Osteoblast (primary cell): ENCODE results near the gene UBL7. TPM values are rescaled to one million over a fixed set of nuclear protein-coding genes. Genes with fewer than 3 reads are reported as not detected.

Experiments used
- DNase-seq: peaks from one replicate; pipeline ENCODE4 v3.0.0; 2011; ENCODE audit warnings: low spot score, mixed read lengths; ENCODE audit not compliant: insufficient read length; ENCODE audit errors: missing footprints
- H2AFZ ChIP-seq: 2 replicates; pipeline ENCODE4 v1.6.0; 2011; ENCODE audit warnings: mild to moderate bottlenecking, low read length
- H3K27ac ChIP-seq: 2 replicates; pipeline ENCODE4 v1.5.1; 2011; ENCODE audit warnings: mild to moderate bottlenecking, low read depth, low read length, moderate library complexity
- H3K27me3 ChIP-seq: 2 replicates; pipeline ENCODE4 v1.6.0; 2012; ENCODE audit warnings: mild to moderate bottlenecking, control low read depth, inconsistent platforms, low read length, moderate library complexity; ENCODE audit not compliant: insufficient read depth
- H3K36me3 ChIP-seq: 2 replicates; pipeline ENCODE4 v1.5.1; 2011; ENCODE audit warnings: mild to moderate bottlenecking, low read length, control low read depth, moderate library complexity; ENCODE audit not compliant: insufficient read depth
- H3K4me1 ChIP-seq: 2 replicates; pipeline ENCODE4 v1.5.1; 2011; ENCODE audit warnings: mild to moderate bottlenecking, low read length, control low read depth, moderate library complexity; ENCODE audit not compliant: insufficient read depth
- H3K4me2 ChIP-seq: 2 replicates; pipeline ENCODE4 v1.6.0; 2011; ENCODE audit warnings: mild to moderate bottlenecking, low read length; ENCODE audit not compliant: insufficient read depth
- H3K4me3 ChIP-seq: fragments of 200-600 bp; sonication (generic); 3 replicates; pipeline ENCODE4 v1.5.1; 2012; ENCODE audit warnings: mild to moderate bottlenecking, low read length, inconsistent platforms; ENCODE audit not compliant: insufficient read depth
- H3K79me2 ChIP-seq: 2 replicates; pipeline ENCODE4 v1.6.0; 2012; ENCODE audit warnings: mild to moderate bottlenecking, low read length, control low read depth, inconsistent platforms; ENCODE audit not compliant: insufficient read depth
- H3K9me3 ChIP-seq: 2 replicates; pipeline ENCODE4 v1.5.1; 2011; ENCODE audit warnings: low read depth, low read length, control low read depth
- H4K20me1 ChIP-seq: 2 replicates; pipeline ENCODE4 v1.6.0; 2012; ENCODE audit warnings: mild to moderate bottlenecking, low read length, control low read depth; ENCODE audit not compliant: insufficient read depth
- CTCF ChIP-seq: IDR thresholded peaks from 2 replicates; pipeline ENCODE4 v1.5.1; 2011; ENCODE audit warnings: mild to moderate bottlenecking, low read depth, low read length, moderate library complexity; ENCODE audit errors: extremely low read depth
- total RNA-seq: library from RNA; depleted of rRNA; stranded (reverse); fragments of >200 nt; gene quantifications from 2 replicates; pipeline ENCODE4 v1.2.3, GENCODE V29; 2012

Gene UBL7
- total RNA-seq, 1 donor, result 39.8 TPM

DNA sequence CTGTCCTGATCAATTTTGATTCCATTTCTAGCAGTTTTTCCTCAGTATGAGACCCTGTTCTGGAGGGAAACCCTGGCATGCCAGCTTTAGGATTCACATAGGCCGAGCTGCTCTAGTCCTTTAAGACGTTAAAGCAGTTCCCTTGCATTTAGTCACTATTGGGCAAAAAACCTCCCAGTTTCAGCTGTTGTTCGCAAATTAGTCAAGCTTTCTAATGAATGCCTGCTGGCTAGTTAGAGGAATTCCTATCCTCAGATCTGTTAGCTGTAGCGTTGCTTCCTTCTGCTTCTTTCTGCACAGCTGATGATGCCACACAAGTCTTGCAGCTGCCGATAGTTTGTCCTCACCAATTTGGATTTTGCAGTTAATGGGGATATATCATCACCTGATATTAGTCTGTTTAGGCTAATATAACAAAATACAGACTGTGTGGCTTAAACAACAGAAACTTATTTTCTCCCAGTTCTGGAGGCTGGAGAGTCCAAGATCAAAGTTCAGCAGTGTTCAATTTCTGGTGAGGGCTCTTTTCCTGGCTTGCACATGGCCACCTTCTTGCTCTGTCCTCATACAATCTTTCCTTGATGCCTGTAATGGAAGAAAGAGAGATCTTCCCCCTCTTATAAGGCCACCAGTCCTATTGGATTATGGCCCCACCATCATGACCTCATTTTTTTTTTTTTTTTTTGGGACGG is 7.5 kb upstream of the UBL7 start:
- no peak overlapping the region for H3K4me3 ChIP-seq
- DNase-seq, result no peak
- no peaks in the 10 kb centered on the region for H3K9me3 ChIP-seq
- TF ChIP-seq CTCF, result no peak
- H3K79me2 ChIP-seq, result no peaks in the 10 kb centered on the region
- no peaks in the 10 kb centered on the region for H3K27me3 ChIP-seq
- no peaks in the 10 kb centered on the region for H4K20me1 ChIP-seq
- H3K36me3 ChIP-seq, result no peaks in the 10 kb centered on the region
- no peaks in the 10 kb centered on the region for H3K4me1 ChIP-seq
- H3K4me2 ChIP-seq, result no peak overlapping the region
- H3K27ac ChIP-seq, result no peak overlapping the region
- no peak overlapping the region for H2AFZ ChIP-seq

- Histone ChIP-seq H3K4me2 (no peak overlapping the region), H3K9me3 (no peaks in the 10 kb centered on the region), H3K36me3 (no peaks in the 10 kb centered on the region), H3K27me3 (no peaks in the 10 kb centered on the region), H3K79me2 (peaks cover 7% of the 10 kb centered on the region), H4K20me1 (no peaks in the 10 kb centered on the region), H3K4me3 (no peak overlapping the region), H3K27ac (no peak overlapping the region), H3K4me1 (peaks cover 6% of the 10 kb centered on the region), H2AFZ (no peak overlapping the region)
- no peak for DNase-seq
- no peak for TF ChIP-seq CTCF
Observed at GRCh38 chr15:74466570-74466969, 5.6 kb upstream of the UBL7 start.

GRCh38 chr15:74464897-74465296 is 3.9 kb upstream of the UBL7 start:
- TF ChIP-seq CTCF, result no peak
- DNase-seq, result no peak
- Histone ChIP-seq H3K4me2 (no peak overlapping the region), H4K20me1 (no peaks in the 10 kb centered on the region), H3K27me3 (no peaks in the 10 kb centered on the region), H3K9me3 (no peaks in the 10 kb centered on the region), H3K79me2 (peaks cover 13% of the 10 kb centered on the region), H2AFZ (no peak overlapping the region), H3K36me3 (no peaks in the 10 kb centered on the region), H3K4me1 (peaks cover 10% of the 10 kb centered on the region), H3K4me3 (no peak overlapping the region), H3K27ac (no peak overlapping the region)

DNA sequence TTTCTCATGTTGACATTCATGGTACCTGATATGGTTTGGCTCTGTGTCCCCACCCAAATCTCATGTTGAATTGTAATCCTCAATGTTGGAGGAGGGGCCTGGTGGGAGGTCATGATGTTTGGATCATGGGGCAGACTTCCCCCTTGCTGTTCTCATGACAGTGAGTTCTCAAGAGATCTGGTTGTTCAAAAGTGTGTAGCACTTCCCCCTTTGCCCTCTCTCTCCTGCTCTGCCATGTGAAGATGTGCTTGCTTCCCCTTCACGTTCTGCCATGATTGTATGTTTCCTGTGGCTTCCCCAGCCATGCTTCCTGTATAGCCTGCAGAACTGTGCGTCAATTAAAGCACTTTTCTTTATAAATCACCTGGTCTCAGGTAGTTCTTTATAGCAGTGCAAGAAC is 3.3 kb upstream of the UBL7 start:
- Histone ChIP-seq H3K9me3 (no peaks in the 10 kb centered on the region), H3K27me3 (no peaks in the 10 kb centered on the region), H3K4me3 (no peak overlapping the region), H4K20me1 (no peaks in the 10 kb centered on the region), H3K27ac (no peak overlapping the region), H3K36me3 (no peaks in the 10 kb centered on the region), H2AFZ (no peak overlapping the region), H3K4me2 (no peak overlapping the region), H3K4me1 (peaks cover 10% of the 10 kb centered on the region), H3K79me2 (peaks cover 16% of the 10 kb centered on the region)
- TF ChIP-seq CTCF, result no peak
- no peak for DNase-seq
